Mucosa of stomach (tissue), 1 donor: ENCODE data around the gene VMP1.
"Not testable (repeated sequence)": the region's sequence is repeated elsewhere in the genome, so short reads cannot be mapped to it uniquely, and the experiment has no call there.

Experiments used
- H3K27me3 ChIP-seq: one replicate; pipeline ENCODE4 v1.7.0; 2013; ENCODE audit warnings: mild to moderate bottlenecking, low read length; ENCODE audit not compliant: control insufficient read depth, insufficient read depth
- H3K36me3 ChIP-seq: one replicate; pipeline ENCODE4 v1.7.0; 2013; ENCODE audit warnings: low read length; ENCODE audit not compliant: control insufficient read depth, insufficient read depth
- H3K4me1 ChIP-seq: one replicate; pipeline ENCODE4 v1.7.0; 2013; ENCODE audit warnings: mild to moderate bottlenecking, low read length; ENCODE audit not compliant: control insufficient read depth, insufficient read depth
- H3K4me3 ChIP-seq: one replicate; pipeline ENCODE4 v1.7.0; 2013; ENCODE audit warnings: low read length
- H3K9ac ChIP-seq: one replicate; pipeline ENCODE4 v1.7.0; 2013; ENCODE audit warnings: mild to moderate bottlenecking, low read length, moderate library complexity
- H3K9me3 ChIP-seq: one replicate; pipeline ENCODE4 v1.7.0; 2013; ENCODE audit warnings: mild to moderate bottlenecking, low read length, moderate library complexity; ENCODE audit not compliant: control insufficient read depth
- donor health status: Pancreatic carcinoma.

VMP1 gene

GRCh38 chr17:59786536-59787319 lies 79.3 kb downstream of the VMP1 start:
- Histone ChIP-seq H3K4me1 (peaks cover 30% of the 10 kb centered on the region), H3K27me3 (no peaks in the 10 kb centered on the region), H3K36me3 (no peaks in the 10 kb centered on the region), H3K9me3 (no peaks in the 10 kb centered on the region), H3K9ac (peak overlapping the region; percentile 40), H3K4me3 (peak overlapping the region; percentile 1)

- H3K27me3 ChIP-seq, H3K9ac ChIP-seq, H3K36me3 ChIP-seq, H3K9me3 ChIP-seq, H3K4me3 ChIP-seq: not testable (repeated sequence)
- H3K4me1 ChIP-seq = peaks cover 17% of the 10 kb centered on the region
Measured at GRCh38 chr17:59789849-59790248, 82.4 kb downstream of the VMP1 start.

GRCh38 chr17:59790418-59790817 lies 83.0 kb downstream of the VMP1 start:
- not testable (repeated sequence) for H3K4me3 ChIP-seq

GRCh38 chr17:59790910-59791309 lies 83.5 kb downstream of the VMP1 start:
- Histone ChIP-seq H3K27me3 (no peaks in the 10 kb centered on the region), H3K4me3 (no peak overlapping the region), H3K9ac (no peak overlapping the region), H3K36me3 (no peaks in the 10 kb centered on the region), H3K4me1 (peaks cover 17% of the 10 kb centered on the region), H3K9me3 (no peaks in the 10 kb centered on the region)

More at GRCh38 chr17:59790418-59790817, 83.0 kb downstream of the VMP1 start:
- H3K4me1 ChIP-seq = peaks cover 17% of the 10 kb centered on the region
- not testable (repeated sequence) for H3K36me3 ChIP-seq, H3K9ac ChIP-seq, H3K27me3 ChIP-seq, H3K9me3 ChIP-seq

GRCh38 chr17:59791603-59792457 lies 84.4 kb downstream of the VMP1 start:
- H3K4me1 ChIP-seq = peaks cover 12% of the 10 kb centered on the region
- no peaks in the 10 kb centered on the region for H3K36me3 ChIP-seq
- no peaks in the 10 kb centered on the region for H3K9me3 ChIP-seq
- H3K9ac ChIP-seq = no peak overlapping the region
- no peaks in the 10 kb centered on the region for H3K27me3 ChIP-seq
- H3K4me3 ChIP-seq = no peak overlapping the region

GRCh38 chr17:59792458-59792823 lies 85.0 kb downstream of the VMP1 start:
- not testable (repeated sequence) for H3K4me1 ChIP-seq

GRCh38 chr17:59793205-59793604 lies 85.8 kb downstream of the VMP1 start:
- Histone ChIP-seq H3K4me3 (no peak overlapping the region), H3K27me3 (no peaks in the 10 kb centered on the region), H3K9ac (no peak overlapping the region), H3K4me1 (peaks cover 1% of the 10 kb centered on the region), H3K9me3 (no peaks in the 10 kb centered on the region), H3K36me3 (no peaks in the 10 kb centered on the region)

More at GRCh38 chr17:59792458-59792823, 85.0 kb downstream of the VMP1 start:
- not testable (repeated sequence) for H3K27me3 ChIP-seq, H3K36me3 ChIP-seq, H3K9ac ChIP-seq, H3K9me3 ChIP-seq, H3K4me3 ChIP-seq

GRCh38 chr17:59796138-59796537 lies 88.7 kb downstream of the VMP1 start:
- Histone ChIP-seq H3K4me3 (no peak overlapping the region), H3K36me3 (no peaks in the 10 kb centered on the region), H3K9ac (no peak overlapping the region), H3K27me3 (no peaks in the 10 kb centered on the region), H3K9me3 (no peaks in the 10 kb centered on the region), H3K4me1 (no peaks in the 10 kb centered on the region)

GRCh38 chr17:59796785-59797205 lies 89.3 kb downstream of the VMP1 start:
- Histone ChIP-seq H3K4me3 (no peak overlapping the region), H3K27me3 (no peaks in the 10 kb centered on the region), H3K9ac (no peak overlapping the region), H3K9me3 (no peaks in the 10 kb centered on the region), H3K36me3 (no peaks in the 10 kb centered on the region), H3K4me1 (no peaks in the 10 kb centered on the region)

GRCh38 chr17:59798111-59798510 lies 90.7 kb downstream of the VMP1 start:
- Histone ChIP-seq H3K27me3 (no peaks in the 10 kb centered on the region), H3K4me3 (no peak overlapping the region), H3K4me1 (peaks cover 6% of the 10 kb centered on the region), H3K9ac (no peak overlapping the region), H3K9me3 (no peaks in the 10 kb centered on the region), H3K36me3 (no peaks in the 10 kb centered on the region)

GRCh38 chr17:59800530-59800942 lies 93.1 kb downstream of the VMP1 start:
- Histone ChIP-seq H3K9ac (no peak overlapping the region), H3K27me3 (no peaks in the 10 kb centered on the region), H3K4me1 (peaks cover 6% of the 10 kb centered on the region), H3K36me3 (no peaks in the 10 kb centered on the region), H3K9me3 (no peaks in the 10 kb centered on the region), H3K4me3 (no peak overlapping the region)

- H3K4me1 ChIP-seq = peaks cover 6% of the 10 kb centered on the region
- no peaks in the 10 kb centered on the region for H3K9me3 ChIP-seq
- H3K36me3 ChIP-seq = no peaks in the 10 kb centered on the region
- no peak overlapping the region for H3K9ac ChIP-seq
- H3K27me3 ChIP-seq = no peaks in the 10 kb centered on the region
- no peak overlapping the region for H3K4me3 ChIP-seq
Measured at GRCh38 chr17:59802160-59802559, 94.7 kb downstream of the VMP1 start.
